ENCODE measurements around the gene ABL2.
"Not testable (repeated sequence)": the region's sequence is repeated elsewhere in the genome, so short reads cannot be mapped to it uniquely, and the experiment has no call there.

Gene ABL2

GRCh38 chr1:179213317-179213716 lies 16.2 kb downstream of the ABL2 start:
- not testable (repeated sequence) for DNase-seq

- DNase-seq = no peak
These were observed 20.6 kb downstream of the ABL2 start for GRCh38 chr1:179208681-179209477.

- DNase-seq = peak; percentile 91
These were observed 22.7 kb downstream of the ABL2 start for GRCh38 chr1:179206812-179207211.

- no peak for DNase-seq
These were observed 24.2 kb downstream of the ABL2 start for GRCh38 chr1:179205284-179205683.

GRCh38 chr1:179202161-179202560 lies 27.3 kb downstream of the ABL2 start:
- DNase-seq = no peak

- DNase-seq = no peak
These were observed 28.9 kb downstream of the ABL2 start for GRCh38 chr1:179200586-179200985.

- no peak for DNase-seq
These were observed 31.7 kb downstream of the ABL2 start for GRCh38 chr1:179197690-179198297.

GRCh38 chr1:179195857-179196256 lies 33.6 kb downstream of the ABL2 start:
- not testable (repeated sequence) for DNase-seq

- no peak for DNase-seq
These were observed 34.1 kb downstream of the ABL2 start for GRCh38 chr1:179195376-179195775.

- no peak for DNase-seq
These were observed 35.4 kb downstream of the ABL2 start for GRCh38 chr1:179194068-179194537.

- no peak for DNase-seq
These were observed 38.6 kb downstream of the ABL2 start for GRCh38 chr1:179190861-179191260.

GRCh38 chr1:179187735-179188471 lies 41.6 kb downstream of the ABL2 start:
- DNase-seq = no peak

GRCh38 chr1:179187043-179187442 lies 42.4 kb downstream of the ABL2 start:
- no peak for DNase-seq

- no peak for DNase-seq
These were observed 45.1 kb downstream of the ABL2 start for GRCh38 chr1:179184403-179184802.

GRCh38 chr1:179183857-179184256 lies 45.6 kb downstream of the ABL2 start:
- no peak for DNase-seq

- no peak for DNase-seq
These were observed 50.5 kb downstream of the ABL2 start for GRCh38 chr1:179178950-179179349.

GRCh38 chr1:179178183-179178582 lies 51.3 kb downstream of the ABL2 start:
- DNase-seq = no peak

GRCh38 chr1:179177615-179178014 lies 51.9 kb downstream of the ABL2 start:
- DNase-seq = no peak

- DNase-seq = no peak
These were observed 52.3 kb downstream of the ABL2 start for GRCh38 chr1:179177182-179177581.

- DNase-seq = no peak
These were observed 54.3 kb downstream of the ABL2 start for GRCh38 chr1:179175011-179175841.

- DNase-seq = not testable (repeated sequence)
These were observed 59.1 kb downstream of the ABL2 start for GRCh38 chr1:179170468-179170770.

GRCh38 chr1:179169616-179170467 lies 59.6 kb downstream of the ABL2 start:
- DNase-seq = no peak
